ENCODE results near the gene DERA.
A peak's percentile ranks its signal among the peaks of the same experiment; 100 is the strongest.

The DERA gene

GRCh38 chr12:15875863-15876262 is 35.3 kb upstream of the DERA start:
- H3K27me3 ChIP-seq (ENCODE audit: insufficient read depth, insufficient read length) = no peaks in the 10 kb centered on the region
- no peak overlapping the region for H3K4me3 ChIP-seq (ENCODE audit: insufficient read length, low read depth)
- no peaks in the 10 kb centered on the region for H3K36me3 ChIP-seq (ENCODE audit: insufficient read depth, insufficient read length, low read length)
- H3K9ac ChIP-seq (ENCODE audit: insufficient read length, low read depth) = no peak overlapping the region
- TF ChIP-seq YY1 (IDR thresholded peaks at IDR 0.05; ENCODE audit: insufficient read depth, insufficient read length) (no peak), SUZ12 (IDR thresholded peaks at IDR 0.05; ENCODE audit: extremely low read depth, insufficient read depth, insufficient read length) (no peak), ZNF274 (IDR thresholded peaks at IDR 0.05; ENCODE audit: low read depth, low read length) (no peak)
- no peak for DNase-seq (ENCODE audit: low read depth, low spot score)
- no peaks in the 10 kb centered on the region for H3K4me1 ChIP-seq (ENCODE audit: insufficient read depth, insufficient read length)
- H3K9me3 ChIP-seq (ENCODE audit: insufficient read depth, low read length) = peaks cover 18% of the 10 kb centered on the region; the same call in 1 of the 2 replicates

- no peak for DNase-seq (ENCODE audit: low read depth, low spot score)
- no peak for TF ChIP-seq SUZ12 (IDR thresholded peaks at IDR 0.05; ENCODE audit: extremely low read depth, insufficient read depth, insufficient read length)
- TF ChIP-seq YY1 (IDR thresholded peaks at IDR 0.05; ENCODE audit: insufficient read depth, insufficient read length) = no peak
- no peak for TF ChIP-seq ZNF274 (IDR thresholded peaks at IDR 0.05; ENCODE audit: low read depth, low read length)
- H3K27me3 ChIP-seq (ENCODE audit: insufficient read depth, insufficient read length) = no peaks in the 10 kb centered on the region
- no peak overlapping the region for H3K9ac ChIP-seq (ENCODE audit: insufficient read length, low read depth)
- H3K36me3 ChIP-seq (ENCODE audit: insufficient read depth, insufficient read length, low read length) = peaks cover 11% of the 10 kb centered on the region
- H3K9me3 ChIP-seq (ENCODE audit: insufficient read depth, low read length) = peaks cover 8% of the 10 kb centered on the region; the same call in 1 of the 2 replicates
- no peak overlapping the region for H3K4me3 ChIP-seq (ENCODE audit: insufficient read length, low read depth)
- H3K4me1 ChIP-seq (ENCODE audit: insufficient read depth, insufficient read length) = no peaks in the 10 kb centered on the region
These were observed 31.7 kb upstream of the DERA start for GRCh38 chr12:15879413-15879812.

- no peak overlapping the region for H3K4me3 ChIP-seq (ENCODE audit: insufficient read length, low read depth)
- H3K36me3 ChIP-seq (ENCODE audit: insufficient read depth, insufficient read length, low read length) = peaks cover 23% of the 10 kb centered on the region
- H3K4me1 ChIP-seq (ENCODE audit: insufficient read depth, insufficient read length) = no peaks in the 10 kb centered on the region
- TF ChIP-seq ZNF274 (IDR thresholded peaks at IDR 0.05; ENCODE audit: low read depth, low read length) (no peak), SUZ12 (IDR thresholded peaks at IDR 0.05; ENCODE audit: extremely low read depth, insufficient read depth, insufficient read length) (no peak), YY1 (IDR thresholded peaks at IDR 0.05; ENCODE audit: insufficient read depth, insufficient read length) (no peak)
- no peak for DNase-seq (ENCODE audit: low read depth, low spot score)
- H3K9ac ChIP-seq (ENCODE audit: insufficient read length, low read depth) = no peak overlapping the region
- H3K9me3 ChIP-seq (ENCODE audit: insufficient read depth, low read length) = no peaks in the 10 kb centered on the region
- H3K27me3 ChIP-seq (ENCODE audit: insufficient read depth, insufficient read length) = no peaks in the 10 kb centered on the region
These were observed 30.4 kb upstream of the DERA start for GRCh38 chr12:15880721-15881120.

GRCh38 chr12:15882118-15882971 is 28.8 kb upstream of the DERA start, which contains the start of gene STRAP:
Gene STRAP, plus strand, starts transcription at chr12:15882387. Its CDS starts 321 bp downstream, at chr12:15882708.
- H3K4me1 ChIP-seq (ENCODE audit: insufficient read depth, insufficient read length) = no peaks in the 10 kb centered on the region
- no peaks in the 10 kb centered on the region for H3K27me3 ChIP-seq (ENCODE audit: insufficient read depth, insufficient read length)
- H3K4me3 ChIP-seq (ENCODE audit: insufficient read length, low read depth) = peak within 1 kb of the TSS; percentile 99
- H3K36me3 ChIP-seq (ENCODE audit: insufficient read depth, insufficient read length, low read length) = peaks cover 39% of the 10 kb centered on the region
- TF ChIP-seq YY1 (IDR thresholded peaks at IDR 0.05; ENCODE audit: insufficient read depth, insufficient read length) (no peak), SUZ12 (IDR thresholded peaks at IDR 0.05; ENCODE audit: extremely low read depth, insufficient read depth, insufficient read length) (no peak), ZNF274 (IDR thresholded peaks at IDR 0.05; ENCODE audit: low read depth, low read length) (no peak)
- H3K9me3 ChIP-seq (ENCODE audit: insufficient read depth, low read length) = no peaks in the 10 kb centered on the region
- peak within 1 kb of the TSS; percentile 99 for H3K9ac ChIP-seq (ENCODE audit: insufficient read length, low read depth)
- DNase-seq (ENCODE audit: low read depth, low spot score) = peak; percentile 100

GRCh38 chr12:15883536-15883935 is 27.6 kb upstream of the DERA start:
- Histone ChIP-seq H3K9ac (ENCODE audit: insufficient read length, low read depth) (peak overlapping the region; percentile 99), H3K36me3 (ENCODE audit: insufficient read depth, insufficient read length, low read length) (peaks cover 50% of the 10 kb centered on the region), H3K4me1 (ENCODE audit: insufficient read depth, insufficient read length) (no peaks in the 10 kb centered on the region), H3K27me3 (ENCODE audit: insufficient read depth, insufficient read length) (no peaks in the 10 kb centered on the region), H3K4me3 (ENCODE audit: insufficient read length, low read depth) (peak overlapping the region; percentile 99), H3K9me3 (ENCODE audit: insufficient read depth, low read length) (no peaks in the 10 kb centered on the region)
- TF ChIP-seq ZNF274 (IDR thresholded peaks at IDR 0.05; ENCODE audit: low read depth, low read length) (no peak), SUZ12 (IDR thresholded peaks at IDR 0.05; ENCODE audit: extremely low read depth, insufficient read depth, insufficient read length) (no peak), YY1 (IDR thresholded peaks at IDR 0.05; ENCODE audit: insufficient read depth, insufficient read length) (no peak)
- no peak for DNase-seq (ENCODE audit: low read depth, low spot score)

- no peaks in the 10 kb centered on the region for H3K9me3 ChIP-seq (ENCODE audit: insufficient read depth, low read length)
- H3K27me3 ChIP-seq (ENCODE audit: insufficient read depth, insufficient read length) = no peaks in the 10 kb centered on the region
- H3K4me1 ChIP-seq (ENCODE audit: insufficient read depth, insufficient read length) = no peaks in the 10 kb centered on the region
- DNase-seq (ENCODE audit: low read depth, low spot score) = no peak
- peaks cover 79% of the 10 kb centered on the region for H3K36me3 ChIP-seq (ENCODE audit: insufficient read depth, insufficient read length, low read length)
- H3K9ac ChIP-seq (ENCODE audit: insufficient read length, low read depth) = no peak overlapping the region
- H3K4me3 ChIP-seq (ENCODE audit: insufficient read length, low read depth) = no peak overlapping the region
- TF ChIP-seq YY1 (IDR thresholded peaks at IDR 0.05; ENCODE audit: insufficient read depth, insufficient read length) (no peak), SUZ12 (IDR thresholded peaks at IDR 0.05; ENCODE audit: extremely low read depth, insufficient read depth, insufficient read length) (no peak), ZNF274 (IDR thresholded peaks at IDR 0.05; ENCODE audit: low read depth, low read length) (no peak)
These were observed 24.6 kb upstream of the DERA start for GRCh38 chr12:15886372-15887042.

All from NT2/D1 (cell line).